AML-193 (cell line): ENCODE measurements around the gene KCNH1.
"Not testable (repeated sequence)": the region's sequence is repeated elsewhere in the genome, so short reads cannot be mapped to it uniquely, and the experiment has no call there.

ENCODE experiments used
- DNase-seq, 2 experiments: peaks; one replicate each; lab custom pipeline; 2025; lab: John Stamatoyannopoulos, UW

Gene KCNH1

GRCh38 chr1:211095381-211095780, 38.6 kb downstream of the KCNH1 start:
- DNase-seq, result no peak

- DNase-seq, result no peak
Measured at GRCh38 chr1:211092955-211093354, 41.0 kb downstream of the KCNH1 start.

GRCh38 chr1:211091867-211092266, 42.1 kb downstream of the KCNH1 start:
- DNase-seq, result no peak

- no peak for DNase-seq
Measured at GRCh38 chr1:211089536-211089935, 44.4 kb downstream of the KCNH1 start.

- no peak for DNase-seq
Measured at GRCh38 chr1:211088156-211088555, 45.8 kb downstream of the KCNH1 start.

GRCh38 chr1:211082824-211083223, 51.1 kb downstream of the KCNH1 start:
- no peak for DNase-seq

GRCh38 chr1:211081447-211081846, 52.5 kb downstream of the KCNH1 start:
- DNase-seq, result not testable (repeated sequence)

- DNase-seq, result no peak
Measured at GRCh38 chr1:211068976-211069375, 65.0 kb downstream of the KCNH1 start.

- no peak for DNase-seq
Measured at GRCh38 chr1:211066781-211067384, 67.1 kb downstream of the KCNH1 start.

GRCh38 chr1:211041838-211042237, 92.1 kb downstream of the KCNH1 start:
- not testable (repeated sequence) for DNase-seq

GRCh38 chr1:211037095-211037494, 96.9 kb downstream of the KCNH1 start:
- no peak for DNase-seq

GRCh38 chr1:211036381-211037060, 97.4 kb downstream of the KCNH1 start:
- no peak for DNase-seq

- DNase-seq, result no peak
Measured at GRCh38 chr1:211035821-211036380, 98.0 kb downstream of the KCNH1 start.

- no peak for DNase-seq
Measured at GRCh38 chr1:211033921-211034525, 99.9 kb downstream of the KCNH1 start.

GRCh38 chr1:211024901-211025300, 109.0 kb downstream of the KCNH1 start:
- no peak for DNase-seq

GRCh38 chr1:211019266-211019665, 114.7 kb downstream of the KCNH1 start:
- no peak for DNase-seq

GRCh38 chr1:211018690-211019089, 115.3 kb downstream of the KCNH1 start:
- DNase-seq, result no peak

- no peak for DNase-seq
Measured at GRCh38 chr1:211017075-211017718, 116.8 kb downstream of the KCNH1 start.

- no peak for DNase-seq
Measured at GRCh38 chr1:211014275-211014674, 119.7 kb downstream of the KCNH1 start.

GRCh38 chr1:211013346-211014240, 120.4 kb downstream of the KCNH1 start:
- no peak for DNase-seq

GRCh38 chr1:211011128-211011527, 122.8 kb downstream of the KCNH1 start:
- not testable (repeated sequence) for DNase-seq

GRCh38 chr1:211009944-211010343, 124.0 kb downstream of the KCNH1 start:
- no peak for DNase-seq
